Measurements from ENCODE around the gene LANCL2. TPM values are rescaled to one million over a fixed set of nuclear protein-coding genes. Genes with fewer than 3 reads are reported as not detected.

Gene LANCL2
- total RNA-seq, 1 experiment from 2014 or later, result 26.4 TPM

- Histone ChIP-seq H3K4ac (ENCODE audit: low read depth, low read length) (no peak overlapping the region), H2AK5ac (ENCODE audit: insufficient read length, low read length) (no peak overlapping the region), H3K23me2 (ENCODE audit: insufficient read length, low read depth, low read length, poor library complexity, severe bottlenecking) (no peaks in the 10 kb centered on the region), H3K4me1 (ENCODE audit: insufficient read depth, low read length) (no peaks in the 10 kb centered on the region), H3K18ac (ENCODE audit: insufficient read length, low read depth, low read length) (no peak overlapping the region), H4K20me1 (ENCODE audit: control insufficient read depth, insufficient read depth, insufficient read length) (no peaks in the 10 kb centered on the region), H2BK5ac (ENCODE audit: insufficient read length, low read length) (no peak overlapping the region), H3K27ac (ENCODE audit: insufficient read length, low read depth, low read length) (no peak overlapping the region), H2AFZ (ENCODE audit: low read length) (no peak overlapping the region), H3T11ph (ENCODE audit: low read length) (no peak overlapping the region), H4K5ac (ENCODE audit: insufficient read length, low read depth, low read length) (no peak overlapping the region), H3K14ac (ENCODE audit: insufficient read depth, low read length) (no peak overlapping the region), H4K91ac (ENCODE audit: insufficient read length, low read depth, low read length) (no peak overlapping the region), H3K9me3 (ENCODE audit: control insufficient read depth, low read depth, low read length) (no peaks in the 10 kb centered on the region), H2BK120ac (ENCODE audit: low read depth, low read length, poor library complexity, severe bottlenecking) (no peak overlapping the region), H4K8ac (replicated peaks; ENCODE audit: insufficient read length, low read depth, low read length) (no peak overlapping the region), H3K27me3 (ENCODE audit: insufficient read depth, low read length) (no peaks in the 10 kb centered on the region), H3K4me2 (ENCODE audit: insufficient read depth, insufficient read length, low read length) (no peak overlapping the region), H2BK12ac (ENCODE audit: insufficient read length, low read depth, low read length) (no peak overlapping the region), H2BK15ac (ENCODE audit: low read depth, low read length) (no peak overlapping the region), H3K56ac (ENCODE audit: insufficient read length, low read depth, low read length) (no peak overlapping the region), H3K9ac (ENCODE audit: extremely low read depth, insufficient read length, low read length) (no peak overlapping the region), H3K23ac (ENCODE audit: insufficient read length, low read depth, low read length) (no peak overlapping the region), H2BK20ac (ENCODE audit: low read depth, low read length, poor library complexity, severe bottlenecking) (no peak overlapping the region), H3K79me2 (ENCODE audit: insufficient read depth, low read length) (no peaks in the 10 kb centered on the region), H3K79me1 (ENCODE audit: insufficient read depth, low read depth, low read length, poor library complexity, severe bottlenecking) (no peaks in the 10 kb centered on the region)
- DNase-seq, result no peak
- H3K36me3 Mint-ChIP-seq (ENCODE audit: insufficient read depth in 1 of 3, low read depth in 3 of 3), result peaks cover 0 to 18% (median 4%) of the 10 kb centered on the region in 3 experiments; a peak in 4 of 7 replicates
- no peak for TF ChIP-seq CTCF (conservative IDR thresholded peaks at IDR 0.05)
- no peaks in the 10 kb centered on the region for H3K27me3 Mint-ChIP-seq (ENCODE audit: low read depth)
- no peaks in the 10 kb centered on the region for H3K4me1 Mint-ChIP-seq
- H3K4me3 Mint-ChIP-seq, result no peak overlapping the region
- peak overlapping the region in 1 of 3 experiments; percentile 48; a peak in 1 of 7 replicates for H3K27ac Mint-ChIP-seq
- H3K9me3 Mint-ChIP-seq, result no peaks in the 10 kb centered on the region
- no CpG with 5 or more reads among the region's 3 CpGs for WGBS (ENCODE audit: extremely low coverage, insufficient read length, low lambda C conversion rate)
These were observed 48.3 kb downstream of the LANCL2 start for GRCh38 chr7:55413442-55413841.

Measured in H9 (cell line).